ENCODE results near the gene MRPL48.

Gene MRPL48

GRCh38 chr11:73795925-73796632, 8.4 kb downstream of the MRPL48 start:
- Histone ChIP-seq H3K36me3 (ENCODE audit: control insufficient read depth, insufficient read depth, low read length) (peaks cover 13% of the 10 kb centered on the region), H3K4me3 (ENCODE audit: insufficient read depth, low read depth, low read length, poor library complexity, severe bottlenecking) (no peak overlapping the region), H3K27ac (ENCODE audit: insufficient read depth, low read length, poor library complexity, severe bottlenecking) (no peak overlapping the region), H3K9me3 (ENCODE audit: control insufficient read depth, low read length) (no peaks in the 10 kb centered on the region), H3K4me1 (ENCODE audit: control insufficient read depth, insufficient read depth, low read length, poor library complexity, severe bottlenecking) (no peaks in the 10 kb centered on the region), H3K27me3 (replicated peaks; ENCODE audit: control insufficient read depth, insufficient read depth, low read length, poor library complexity, severe bottlenecking) (no peaks in the 10 kb centered on the region)
- DNase-seq = no peak

GRCh38 chr11:73797457-73797856, 9.8 kb downstream of the MRPL48 start:
- no peaks in the 10 kb centered on the region for H3K4me1 ChIP-seq (ENCODE audit: control insufficient read depth, insufficient read depth, low read length, poor library complexity, severe bottlenecking)
- H3K36me3 ChIP-seq (ENCODE audit: control insufficient read depth, insufficient read depth, low read length) = peaks cover 13% of the 10 kb centered on the region
- no peak for DNase-seq
- no peak overlapping the region for H3K4me3 ChIP-seq (ENCODE audit: insufficient read depth, low read depth, low read length, poor library complexity, severe bottlenecking)
- H3K9me3 ChIP-seq (ENCODE audit: control insufficient read depth, low read length) = no peaks in the 10 kb centered on the region
- H3K27me3 ChIP-seq (replicated peaks; ENCODE audit: control insufficient read depth, insufficient read depth, low read length, poor library complexity, severe bottlenecking) = no peaks in the 10 kb centered on the region
- H3K27ac ChIP-seq (ENCODE audit: insufficient read depth, low read length, poor library complexity, severe bottlenecking) = no peak overlapping the region

GRCh38 chr11:73800276-73800806, 12.7 kb downstream of the MRPL48 start:
- Histone ChIP-seq H3K27me3 (replicated peaks; ENCODE audit: control insufficient read depth, insufficient read depth, low read length, poor library complexity, severe bottlenecking) (no peaks in the 10 kb centered on the region), H3K27ac (ENCODE audit: insufficient read depth, low read length, poor library complexity, severe bottlenecking) (no peak overlapping the region), H3K4me3 (ENCODE audit: insufficient read depth, low read depth, low read length, poor library complexity, severe bottlenecking) (no peak overlapping the region), H3K9me3 (ENCODE audit: control insufficient read depth, low read length) (no peaks in the 10 kb centered on the region), H3K4me1 (ENCODE audit: control insufficient read depth, insufficient read depth, low read length, poor library complexity, severe bottlenecking) (no peaks in the 10 kb centered on the region), H3K36me3 (ENCODE audit: control insufficient read depth, insufficient read depth, low read length) (peaks cover 13% of the 10 kb centered on the region)
- no peak for DNase-seq

GRCh38 chr11:73801136-73801535, 13.5 kb downstream of the MRPL48 start:
- Histone ChIP-seq H3K27ac (ENCODE audit: insufficient read depth, low read length, poor library complexity, severe bottlenecking) (no peak overlapping the region), H3K4me3 (ENCODE audit: insufficient read depth, low read depth, low read length, poor library complexity, severe bottlenecking) (no peak overlapping the region), H3K27me3 (replicated peaks; ENCODE audit: control insufficient read depth, insufficient read depth, low read length, poor library complexity, severe bottlenecking) (no peaks in the 10 kb centered on the region), H3K9me3 (ENCODE audit: control insufficient read depth, low read length) (no peaks in the 10 kb centered on the region), H3K36me3 (ENCODE audit: control insufficient read depth, insufficient read depth, low read length) (peaks cover 10% of the 10 kb centered on the region), H3K4me1 (ENCODE audit: control insufficient read depth, insufficient read depth, low read length, poor library complexity, severe bottlenecking) (no peaks in the 10 kb centered on the region)
- DNase-seq = no peak

- no peak for DNase-seq
- Histone ChIP-seq H3K9me3 (ENCODE audit: control insufficient read depth, low read length) (no peaks in the 10 kb centered on the region), H3K36me3 (ENCODE audit: control insufficient read depth, insufficient read depth, low read length) (peaks cover 6% of the 10 kb centered on the region), H3K27me3 (replicated peaks; ENCODE audit: control insufficient read depth, insufficient read depth, low read length, poor library complexity, severe bottlenecking) (no peaks in the 10 kb centered on the region), H3K27ac (ENCODE audit: insufficient read depth, low read length, poor library complexity, severe bottlenecking) (no peak overlapping the region), H3K4me1 (ENCODE audit: control insufficient read depth, insufficient read depth, low read length, poor library complexity, severe bottlenecking) (no peaks in the 10 kb centered on the region), H3K4me3 (ENCODE audit: insufficient read depth, low read depth, low read length, poor library complexity, severe bottlenecking) (no peak overlapping the region)
Measured at GRCh38 chr11:73804712-73805111, 17.0 kb downstream of the MRPL48 start.

GRCh38 chr11:73808052-73808451, 20.4 kb downstream of the MRPL48 start:
- Histone ChIP-seq H3K9me3 (ENCODE audit: control insufficient read depth, low read length) (no peaks in the 10 kb centered on the region), H3K4me1 (ENCODE audit: control insufficient read depth, insufficient read depth, low read length, poor library complexity, severe bottlenecking) (no peaks in the 10 kb centered on the region), H3K36me3 (ENCODE audit: control insufficient read depth, insufficient read depth, low read length) (peaks cover 6% of the 10 kb centered on the region), H3K27me3 (replicated peaks; ENCODE audit: control insufficient read depth, insufficient read depth, low read length, poor library complexity, severe bottlenecking) (no peaks in the 10 kb centered on the region), H3K27ac (ENCODE audit: insufficient read depth, low read length, poor library complexity, severe bottlenecking) (no peak overlapping the region), H3K4me3 (ENCODE audit: insufficient read depth, low read depth, low read length, poor library complexity, severe bottlenecking) (no peak overlapping the region)
- DNase-seq = no peak

- no peak overlapping the region for H3K27ac ChIP-seq (ENCODE audit: insufficient read depth, low read length, poor library complexity, severe bottlenecking)
- no peak for DNase-seq
- peaks cover 6% of the 10 kb centered on the region for H3K36me3 ChIP-seq (ENCODE audit: control insufficient read depth, insufficient read depth, low read length)
- H3K9me3 ChIP-seq (ENCODE audit: control insufficient read depth, low read length) = no peaks in the 10 kb centered on the region
- H3K4me1 ChIP-seq (ENCODE audit: control insufficient read depth, insufficient read depth, low read length, poor library complexity, severe bottlenecking) = no peaks in the 10 kb centered on the region
- no peaks in the 10 kb centered on the region for H3K27me3 ChIP-seq (replicated peaks; ENCODE audit: control insufficient read depth, insufficient read depth, low read length, poor library complexity, severe bottlenecking)
- H3K4me3 ChIP-seq (ENCODE audit: insufficient read depth, low read depth, low read length, poor library complexity, severe bottlenecking) = no peak overlapping the region
Measured at GRCh38 chr11:73810637-73811036, 23.0 kb downstream of the MRPL48 start.

- Histone ChIP-seq H3K4me3 (ENCODE audit: insufficient read depth, low read depth, low read length, poor library complexity, severe bottlenecking) (no peak overlapping the region), H3K27ac (ENCODE audit: insufficient read depth, low read length, poor library complexity, severe bottlenecking) (no peak overlapping the region), H3K27me3 (replicated peaks; ENCODE audit: control insufficient read depth, insufficient read depth, low read length, poor library complexity, severe bottlenecking) (no peaks in the 10 kb centered on the region), H3K36me3 (ENCODE audit: control insufficient read depth, insufficient read depth, low read length) (peaks cover 6% of the 10 kb centered on the region), H3K4me1 (ENCODE audit: control insufficient read depth, insufficient read depth, low read length, poor library complexity, severe bottlenecking) (no peaks in the 10 kb centered on the region), H3K9me3 (ENCODE audit: control insufficient read depth, low read length) (no peaks in the 10 kb centered on the region)
- no peak for DNase-seq
Measured at GRCh38 chr11:73812234-73812633, 24.6 kb downstream of the MRPL48 start.

- no peak for DNase-seq
- H3K36me3 ChIP-seq (ENCODE audit: control insufficient read depth, insufficient read depth, low read length) = no peaks in the 10 kb centered on the region
- no peaks in the 10 kb centered on the region for H3K4me1 ChIP-seq (ENCODE audit: control insufficient read depth, insufficient read depth, low read length, poor library complexity, severe bottlenecking)
- H3K9me3 ChIP-seq (ENCODE audit: control insufficient read depth, low read length) = no peaks in the 10 kb centered on the region
- H3K4me3 ChIP-seq (ENCODE audit: insufficient read depth, low read depth, low read length, poor library complexity, severe bottlenecking) = no peak overlapping the region
- H3K27me3 ChIP-seq (replicated peaks; ENCODE audit: control insufficient read depth, insufficient read depth, low read length, poor library complexity, severe bottlenecking) = no peaks in the 10 kb centered on the region
- no peak overlapping the region for H3K27ac ChIP-seq (ENCODE audit: insufficient read depth, low read length, poor library complexity, severe bottlenecking)
Measured at GRCh38 chr11:73814812-73815211, 27.1 kb downstream of the MRPL48 start.

GRCh38 chr11:73818846-73819245, 31.2 kb downstream of the MRPL48 start:
- H3K36me3 ChIP-seq (ENCODE audit: control insufficient read depth, insufficient read depth, low read length) = peaks cover 5% of the 10 kb centered on the region
- no peak overlapping the region for H3K4me3 ChIP-seq (ENCODE audit: insufficient read depth, low read depth, low read length, poor library complexity, severe bottlenecking)
- H3K27ac ChIP-seq (ENCODE audit: insufficient read depth, low read length, poor library complexity, severe bottlenecking) = no peak overlapping the region
- no peaks in the 10 kb centered on the region for H3K27me3 ChIP-seq (replicated peaks; ENCODE audit: control insufficient read depth, insufficient read depth, low read length, poor library complexity, severe bottlenecking)
- DNase-seq = no peak
- H3K4me1 ChIP-seq (ENCODE audit: control insufficient read depth, insufficient read depth, low read length, poor library complexity, severe bottlenecking) = no peaks in the 10 kb centered on the region
- no peaks in the 10 kb centered on the region for H3K9me3 ChIP-seq (ENCODE audit: control insufficient read depth, low read length)

Data from effector memory CD4-positive, alpha-beta T cell (primary cell).